Retinal pigment epithelial cell (primary cell): ENCODE measurements around the gene ZCCHC7.

Experiments used
- DNase-seq: peaks from one replicate; pipeline ENCODE4 v3.0.0-alpha.2; 2010; ENCODE audit warnings: low read depth
- H3K4me3 ChIP-seq: 2 replicates; pipeline ENCODE4 v1.5.1; 2011; ENCODE audit warnings: mild to moderate bottlenecking, low read length, control low read depth, moderate library complexity
- TF ChIP-seq, protein P1 (sequence below): conservative IDR thresholded peaks from 2 replicates; pipeline ENCODE4 v1.5.1; 2011; ENCODE audit warnings: low read depth, low read length, control low read depth, inconsistent platforms

The ZCCHC7 gene

DNA sequence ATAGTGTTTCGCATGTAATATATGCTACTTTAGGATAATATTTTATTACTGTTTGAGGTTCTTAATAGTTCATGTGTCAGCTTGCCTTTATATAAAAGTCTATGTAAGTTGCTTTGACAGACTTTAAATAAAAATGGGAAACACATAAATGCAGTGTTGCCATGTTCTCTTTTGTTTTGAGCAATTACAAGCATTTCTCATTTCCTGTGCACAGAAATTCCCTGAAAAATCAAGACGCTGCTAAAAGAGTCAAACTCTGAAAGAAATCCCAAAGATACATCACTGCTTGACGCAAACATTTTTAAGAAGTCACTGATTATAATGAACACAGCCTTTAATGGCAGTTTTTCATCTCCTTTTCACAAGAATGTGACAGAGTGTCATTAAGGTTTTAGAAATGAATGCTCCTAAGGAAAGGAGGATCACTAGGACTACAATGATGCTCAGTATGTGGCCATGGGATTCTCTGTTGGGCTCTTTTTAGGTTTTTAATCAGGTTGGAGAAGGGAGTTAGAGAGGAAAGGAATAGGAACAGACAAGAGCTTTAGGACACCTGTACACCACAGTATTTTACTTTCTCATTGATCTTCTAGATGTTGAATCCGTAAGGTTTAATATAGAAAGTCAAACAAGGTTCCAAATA, 29.4 kb downstream of the ZCCHC7 start:
- no peak overlapping the region for H3K4me3 ChIP-seq
- TF ChIP-seq, protein P1, sequence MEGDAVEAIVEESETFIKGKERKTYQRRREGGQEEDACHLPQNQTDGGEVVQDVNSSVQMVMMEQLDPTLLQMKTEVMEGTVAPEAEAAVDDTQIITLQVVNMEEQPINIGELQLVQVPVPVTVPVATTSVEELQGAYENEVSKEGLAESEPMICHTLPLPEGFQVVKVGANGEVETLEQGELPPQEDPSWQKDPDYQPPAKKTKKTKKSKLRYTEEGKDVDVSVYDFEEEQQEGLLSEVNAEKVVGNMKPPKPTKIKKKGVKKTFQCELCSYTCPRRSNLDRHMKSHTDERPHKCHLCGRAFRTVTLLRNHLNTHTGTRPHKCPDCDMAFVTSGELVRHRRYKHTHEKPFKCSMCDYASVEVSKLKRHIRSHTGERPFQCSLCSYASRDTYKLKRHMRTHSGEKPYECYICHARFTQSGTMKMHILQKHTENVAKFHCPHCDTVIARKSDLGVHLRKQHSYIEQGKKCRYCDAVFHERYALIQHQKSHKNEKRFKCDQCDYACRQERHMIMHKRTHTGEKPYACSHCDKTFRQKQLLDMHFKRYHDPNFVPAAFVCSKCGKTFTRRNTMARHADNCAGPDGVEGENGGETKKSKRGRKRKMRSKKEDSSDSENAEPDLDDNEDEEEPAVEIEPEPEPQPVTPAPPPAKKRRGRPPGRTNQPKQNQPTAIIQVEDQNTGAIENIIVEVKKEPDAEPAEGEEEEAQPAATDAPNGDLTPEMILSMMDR, result no peak
- no peak for DNase-seq

DNA sequence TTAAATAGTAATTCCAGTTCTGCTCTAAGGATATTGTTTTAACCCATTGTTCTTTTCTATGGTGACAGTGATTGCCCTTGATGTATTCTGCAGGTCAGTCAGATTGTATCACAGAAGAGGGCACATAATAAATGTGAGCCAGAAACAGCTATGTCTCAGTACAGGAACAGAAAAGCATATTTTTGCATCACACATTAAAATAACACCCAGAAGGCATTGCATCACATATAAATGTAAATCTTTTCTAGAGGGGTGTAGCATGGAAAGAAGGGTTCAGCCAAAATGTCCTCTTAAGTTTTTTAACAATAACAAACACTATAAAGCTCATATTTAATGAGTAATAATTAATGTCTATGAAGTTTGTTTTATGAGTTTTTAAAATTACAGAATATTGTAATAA, 30.0 kb downstream of the ZCCHC7 start:
- no peak overlapping the region for H3K4me3 ChIP-seq
- no peak for DNase-seq
- TF ChIP-seq, protein P1, result no peak

DNA sequence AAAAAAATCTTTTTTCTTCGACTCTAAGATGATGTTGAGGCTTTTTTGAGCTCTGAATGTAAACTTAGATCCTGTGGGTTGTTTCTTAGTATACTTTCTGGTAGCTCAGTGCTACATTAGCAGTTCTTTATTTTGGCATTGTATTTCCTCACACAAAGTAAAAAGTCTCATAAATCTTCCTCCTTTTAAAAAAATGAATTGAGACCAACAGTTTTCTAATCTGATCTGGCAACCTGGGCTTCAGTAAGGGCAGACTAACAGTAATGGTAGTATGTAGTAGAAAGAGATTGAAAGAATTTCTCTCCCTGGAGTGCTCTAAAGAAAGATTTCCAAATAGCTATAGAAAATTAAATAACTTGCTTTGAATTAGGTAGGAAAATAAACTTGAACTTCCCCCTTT, 31.4 kb downstream of the ZCCHC7 start:
- TF ChIP-seq, protein P1, result no peak
- DNase-seq, result no peak
- H3K4me3 ChIP-seq, result no peak overlapping the region

DNA sequence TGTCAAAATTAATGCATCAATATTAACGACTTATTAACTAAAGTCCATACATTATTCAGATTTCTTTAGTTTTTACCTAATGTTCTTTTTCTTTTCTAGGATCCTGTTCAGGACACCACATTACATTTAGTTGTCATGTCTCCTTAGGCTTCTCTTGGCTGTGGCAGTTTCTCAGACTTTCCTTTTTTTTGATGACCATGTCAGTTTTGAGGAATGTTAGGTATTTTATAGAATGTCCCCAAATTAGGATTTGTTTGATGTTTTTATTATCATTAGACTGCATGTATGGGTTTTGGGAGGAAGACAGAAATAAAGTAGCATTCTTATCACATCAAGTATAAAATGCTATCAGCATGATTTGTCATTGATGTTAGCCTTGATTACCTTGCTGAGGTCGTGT, 32.0 kb downstream of the ZCCHC7 start:
- TF ChIP-seq, protein P1, result no peak
- DNase-seq, result no peak

DNA sequence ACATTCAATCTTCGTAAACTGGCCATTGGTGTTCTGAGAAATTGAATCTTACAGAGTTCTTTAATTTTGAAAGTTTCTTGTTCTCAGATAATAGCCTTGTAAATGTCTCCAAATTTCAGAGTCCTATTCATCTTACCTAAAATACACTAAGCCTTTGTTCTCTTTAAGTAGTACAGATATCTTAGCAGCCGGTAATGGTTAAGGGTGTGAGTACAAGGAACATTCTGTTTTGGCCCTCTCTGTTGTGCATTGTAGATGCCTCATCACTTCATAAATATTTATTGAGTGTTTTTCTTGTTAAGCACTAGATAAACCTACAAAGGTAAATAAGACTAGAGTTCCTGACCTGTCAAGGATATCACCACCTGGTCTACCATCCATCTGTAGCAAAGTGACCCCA, 35.2 kb downstream of the ZCCHC7 start:
- DNase-seq, result no peak
- TF ChIP-seq, protein P1, result no peak
- no peak overlapping the region for H3K4me3 ChIP-seq

More for the DNA sequence above, 32.0 kb downstream of the ZCCHC7 start:
- no peak overlapping the region for H3K4me3 ChIP-seq

DNA sequence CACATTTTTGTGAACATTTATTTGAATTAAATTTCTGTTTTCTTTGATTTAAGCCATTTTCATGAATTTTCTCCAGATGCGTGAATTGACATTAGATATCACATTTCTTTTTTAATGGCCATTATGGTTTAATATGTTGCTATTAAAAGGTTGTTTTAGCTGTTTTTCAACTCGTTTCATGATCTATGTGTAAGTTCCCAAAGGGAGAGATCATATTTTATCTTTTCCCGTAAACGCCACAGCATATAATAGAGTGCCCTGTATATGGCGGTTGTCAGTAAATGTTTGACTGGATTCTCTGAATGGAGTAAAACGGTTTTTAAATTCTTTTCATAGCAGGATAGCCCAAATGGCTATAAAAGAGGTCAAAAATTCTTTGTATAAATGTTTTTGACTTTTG, 35.8 kb downstream of the ZCCHC7 start:
- TF ChIP-seq, protein P1, result no peak
- no peak for DNase-seq
- no peak overlapping the region for H3K4me3 ChIP-seq

DNA sequence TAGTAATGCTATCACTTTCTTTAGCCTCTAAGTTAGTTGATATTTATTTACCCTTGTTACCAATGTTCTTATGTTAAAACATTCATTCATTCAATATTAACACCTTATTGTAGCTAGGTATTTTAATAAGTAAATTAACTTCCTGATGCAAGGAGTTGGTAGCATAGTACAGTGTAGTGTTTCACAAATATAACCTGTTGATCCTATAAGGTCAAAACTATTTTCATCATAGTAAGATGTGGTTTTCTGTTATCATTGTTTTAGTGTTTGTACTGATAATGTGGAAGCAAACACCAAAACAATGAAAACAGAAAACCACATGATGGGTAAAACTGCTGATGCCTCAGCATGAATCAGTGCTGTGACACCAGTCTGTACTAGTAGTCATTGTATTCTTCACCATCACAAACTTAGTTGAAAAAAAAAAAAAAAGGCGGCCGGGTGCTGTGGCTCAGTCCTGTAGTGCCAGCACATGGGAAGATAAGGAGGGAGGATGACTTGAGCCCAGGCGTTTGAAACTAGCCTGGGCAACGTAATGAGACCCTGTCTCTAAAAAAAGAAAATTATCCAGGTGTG, 36.5 kb downstream of the ZCCHC7 start:
- TF ChIP-seq, protein P1, result no peak
- no peak for DNase-seq
- no peak overlapping the region for H3K4me3 ChIP-seq
